Osteoblast (primary cell): ENCODE data around the gene PTPN12. TPM values are rescaled to one million over a fixed set of nuclear protein-coding genes. Genes with fewer than 3 reads are reported as not detected.

Experiments
- DNase-seq: peaks from one replicate; pipeline ENCODE4 v3.0.0; 2011; ENCODE audit warnings: low spot score, mixed read lengths; ENCODE audit not compliant: insufficient read length; ENCODE audit errors: missing footprints
- H2AFZ ChIP-seq: 2 replicates; pipeline ENCODE4 v1.6.0; 2011; ENCODE audit warnings: mild to moderate bottlenecking, low read length
- H3K27ac ChIP-seq: 2 replicates; pipeline ENCODE4 v1.5.1; 2011; ENCODE audit warnings: mild to moderate bottlenecking, low read depth, low read length, moderate library complexity
- H3K27me3 ChIP-seq: 2 replicates; pipeline ENCODE4 v1.6.0; 2012; ENCODE audit warnings: mild to moderate bottlenecking, control low read depth, inconsistent platforms, low read length, moderate library complexity; ENCODE audit not compliant: insufficient read depth
- H3K36me3 ChIP-seq: 2 replicates; pipeline ENCODE4 v1.5.1; 2011; ENCODE audit warnings: mild to moderate bottlenecking, low read length, control low read depth, moderate library complexity; ENCODE audit not compliant: insufficient read depth
- H3K4me1 ChIP-seq: 2 replicates; pipeline ENCODE4 v1.5.1; 2011; ENCODE audit warnings: mild to moderate bottlenecking, low read length, control low read depth, moderate library complexity; ENCODE audit not compliant: insufficient read depth
- H3K4me2 ChIP-seq: 2 replicates; pipeline ENCODE4 v1.6.0; 2011; ENCODE audit warnings: mild to moderate bottlenecking, low read length; ENCODE audit not compliant: insufficient read depth
- H3K4me3 ChIP-seq: fragments of 200-600 bp; sonication (generic); 3 replicates; pipeline ENCODE4 v1.5.1; 2012; ENCODE audit warnings: mild to moderate bottlenecking, low read length, inconsistent platforms; ENCODE audit not compliant: insufficient read depth
- H3K79me2 ChIP-seq: 2 replicates; pipeline ENCODE4 v1.6.0; 2012; ENCODE audit warnings: mild to moderate bottlenecking, low read length, control low read depth, inconsistent platforms; ENCODE audit not compliant: insufficient read depth
- H3K9me3 ChIP-seq: 2 replicates; pipeline ENCODE4 v1.5.1; 2011; ENCODE audit warnings: low read depth, low read length, control low read depth
- H4K20me1 ChIP-seq: 2 replicates; pipeline ENCODE4 v1.6.0; 2012; ENCODE audit warnings: mild to moderate bottlenecking, low read length, control low read depth; ENCODE audit not compliant: insufficient read depth
- CTCF ChIP-seq: IDR thresholded peaks from 2 replicates; pipeline ENCODE4 v1.5.1; 2011; ENCODE audit warnings: mild to moderate bottlenecking, low read depth, low read length, moderate library complexity; ENCODE audit errors: extremely low read depth
- total RNA-seq: library from RNA; depleted of rRNA; stranded (reverse); fragments of >200 nt; gene quantifications from 2 replicates; pipeline ENCODE4 v1.2.3, GENCODE V29; 2012

The PTPN12 gene
- total RNA-seq, 1 donor: 80.7 TPM

- Histone ChIP-seq H3K27me3 (no peaks in the 10 kb centered on the region), H4K20me1 (no peaks in the 10 kb centered on the region), H3K4me1 (no peaks in the 10 kb centered on the region), H3K4me2 (no peak overlapping the region), H3K27ac (no peak overlapping the region), H3K36me3 (peaks cover 25% of the 10 kb centered on the region), H3K9me3 (no peaks in the 10 kb centered on the region), H2AFZ (no peak overlapping the region), H3K4me3 (no peak overlapping the region), H3K79me2 (peaks cover 52% of the 10 kb centered on the region)
- no peak for DNase-seq
- no peak for TF ChIP-seq CTCF
These were observed 50.2 kb downstream of the PTPN12 start for GRCh38 chr7:77587272-77587671.

- no peaks in the 10 kb centered on the region for H4K20me1 ChIP-seq
- H3K4me2 ChIP-seq: no peak overlapping the region
- no peak overlapping the region for H3K4me3 ChIP-seq
- H3K27me3 ChIP-seq: no peaks in the 10 kb centered on the region
- no peak for TF ChIP-seq CTCF
- H3K36me3 ChIP-seq: peaks cover 65% of the 10 kb centered on the region
- H3K4me1 ChIP-seq: no peaks in the 10 kb centered on the region
- H2AFZ ChIP-seq: no peak overlapping the region
- no peaks in the 10 kb centered on the region for H3K9me3 ChIP-seq
- H3K79me2 ChIP-seq: peaks cover 30% of the 10 kb centered on the region
- H3K27ac ChIP-seq: no peak overlapping the region
- DNase-seq: no peak
These were observed 63.9 kb downstream of the PTPN12 start for GRCh38 chr7:77600952-77601351.

- peaks cover 63% of the 10 kb centered on the region for H3K36me3 ChIP-seq
- H3K4me3 ChIP-seq: no peak overlapping the region
- no peak overlapping the region for H2AFZ ChIP-seq
- no peaks in the 10 kb centered on the region for H4K20me1 ChIP-seq
- no peaks in the 10 kb centered on the region for H3K9me3 ChIP-seq
- no peak for DNase-seq
- no peaks in the 10 kb centered on the region for H3K4me1 ChIP-seq
- no peak for TF ChIP-seq CTCF
- no peaks in the 10 kb centered on the region for H3K27me3 ChIP-seq
- H3K4me2 ChIP-seq: no peak overlapping the region
- peaks cover 27% of the 10 kb centered on the region for H3K79me2 ChIP-seq
- no peak overlapping the region for H3K27ac ChIP-seq
These were observed 69.5 kb downstream of the PTPN12 start for GRCh38 chr7:77606562-77606961.

GRCh38 chr7:77619314-77619713 is 82.2 kb downstream of the PTPN12 start:
- Histone ChIP-seq H3K4me2 (no peak overlapping the region), H3K27me3 (no peaks in the 10 kb centered on the region), H3K4me3 (no peak overlapping the region), H4K20me1 (no peaks in the 10 kb centered on the region), H2AFZ (no peak overlapping the region), H3K27ac (no peak overlapping the region), H3K4me1 (no peaks in the 10 kb centered on the region), H3K79me2 (peaks cover 34% of the 10 kb centered on the region), H3K36me3 (peaks cover 62% of the 10 kb centered on the region), H3K9me3 (no peaks in the 10 kb centered on the region)
- TF ChIP-seq CTCF: no peak
- no peak for DNase-seq
